ENCODE measurements around the gene RABGAP1L.

GRCh38 chr1:174447866-174448530, 288.7 kb downstream of the RABGAP1L start, which contains the start of gene GPR52:
- TF ChIP-seq, protein P1, sequence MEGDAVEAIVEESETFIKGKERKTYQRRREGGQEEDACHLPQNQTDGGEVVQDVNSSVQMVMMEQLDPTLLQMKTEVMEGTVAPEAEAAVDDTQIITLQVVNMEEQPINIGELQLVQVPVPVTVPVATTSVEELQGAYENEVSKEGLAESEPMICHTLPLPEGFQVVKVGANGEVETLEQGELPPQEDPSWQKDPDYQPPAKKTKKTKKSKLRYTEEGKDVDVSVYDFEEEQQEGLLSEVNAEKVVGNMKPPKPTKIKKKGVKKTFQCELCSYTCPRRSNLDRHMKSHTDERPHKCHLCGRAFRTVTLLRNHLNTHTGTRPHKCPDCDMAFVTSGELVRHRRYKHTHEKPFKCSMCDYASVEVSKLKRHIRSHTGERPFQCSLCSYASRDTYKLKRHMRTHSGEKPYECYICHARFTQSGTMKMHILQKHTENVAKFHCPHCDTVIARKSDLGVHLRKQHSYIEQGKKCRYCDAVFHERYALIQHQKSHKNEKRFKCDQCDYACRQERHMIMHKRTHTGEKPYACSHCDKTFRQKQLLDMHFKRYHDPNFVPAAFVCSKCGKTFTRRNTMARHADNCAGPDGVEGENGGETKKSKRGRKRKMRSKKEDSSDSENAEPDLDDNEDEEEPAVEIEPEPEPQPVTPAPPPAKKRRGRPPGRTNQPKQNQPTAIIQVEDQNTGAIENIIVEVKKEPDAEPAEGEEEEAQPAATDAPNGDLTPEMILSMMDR (IDR thresholded peaks at IDR 0.05), result no peak
- TF ChIP-seq POLR2A (IDR thresholded peaks at IDR 0.05), result no peak

All from Peyer's patch (tissue), 4 donors.